GM12891 (cell line): ENCODE measurements around the gene COMMD1.

Source experiments
- DNase-seq: peaks from one replicate; pipeline ENCODE4 v3.0.0; 2011; ENCODE audit warnings: low spot score; ENCODE audit not compliant: insufficient read length
- FAIRE-seq: peaks from 2 replicates; lab custom pipeline; 2011; peaks lifted over from hg19 to GRCh38; lab: Jason Lieb, UNC
- PAX5 ChIP-seq: IDR thresholded peaks from 2 replicates; pipeline ENCODE4 v1.6.1; 2011; ENCODE audit warnings: low read length, moderate library complexity, mild to moderate bottlenecking; ENCODE audit not compliant: insufficient read depth, severe bottlenecking
- POLR2A ChIP-seq: IDR thresholded peaks from 2 replicates; pipeline ENCODE4 v1.6.1; 2011; ENCODE audit warnings: low read depth, low read length, control low read depth
- POLR2AphosphoS5 ChIP-seq: IDR thresholded peaks from 2 replicates; pipeline ENCODE4 v1.6.1; 2011; ENCODE audit warnings: low read depth, low read length, control low read depth
- POU2F2 ChIP-seq: IDR thresholded peaks from 2 replicates; pipeline ENCODE4 v1.6.1; 2011; ENCODE audit warnings: low read depth, mild to moderate bottlenecking, control low read depth, low read length, moderate library complexity
- SPI1 ChIP-seq: IDR thresholded peaks from 2 replicates; pipeline ENCODE4 v1.6.1; 2011; ENCODE audit warnings: low read depth, low read length, control low read depth
- TAF1 ChIP-seq: IDR thresholded peaks from 2 replicates; pipeline ENCODE4 v1.6.1; 2011; ENCODE audit warnings: low read depth, low read length, control low read depth

Gene COMMD1

DNA sequence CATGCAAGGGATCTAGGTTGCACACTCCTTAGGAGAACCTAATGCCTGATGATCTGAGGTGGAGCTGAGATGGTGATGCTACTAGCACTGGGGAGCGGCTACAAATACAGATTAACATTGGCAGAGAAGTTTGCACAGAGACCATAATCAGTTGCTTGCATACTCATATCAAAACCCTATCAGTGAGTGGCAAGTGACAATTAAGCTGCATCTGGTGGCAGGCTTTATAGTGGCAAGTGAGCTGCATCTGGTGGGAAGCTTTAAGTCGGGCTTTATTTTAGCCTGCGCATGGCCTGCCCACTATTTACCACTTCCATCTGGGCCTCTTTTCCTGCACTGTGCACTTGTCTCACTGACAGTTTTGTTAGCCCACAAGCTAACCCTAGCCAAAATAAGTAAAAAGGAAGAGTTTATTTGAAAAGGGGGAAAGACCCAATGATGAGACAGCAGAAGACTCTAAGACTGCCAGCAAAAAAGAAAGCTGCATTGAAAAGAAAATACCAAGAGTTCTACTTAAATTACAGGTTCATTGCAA, 149.5 kb downstream of the COMMD1 start:
- FAIRE-seq (peak; percentile 54), DNase-seq (no peak)
- TF ChIP-seq POLR2AphosphoS5 (no peak), SPI1 (no peak), TAF1 (no peak), PAX5 (no peak), POU2F2 (no peak), POLR2A (no peak)

DNA sequence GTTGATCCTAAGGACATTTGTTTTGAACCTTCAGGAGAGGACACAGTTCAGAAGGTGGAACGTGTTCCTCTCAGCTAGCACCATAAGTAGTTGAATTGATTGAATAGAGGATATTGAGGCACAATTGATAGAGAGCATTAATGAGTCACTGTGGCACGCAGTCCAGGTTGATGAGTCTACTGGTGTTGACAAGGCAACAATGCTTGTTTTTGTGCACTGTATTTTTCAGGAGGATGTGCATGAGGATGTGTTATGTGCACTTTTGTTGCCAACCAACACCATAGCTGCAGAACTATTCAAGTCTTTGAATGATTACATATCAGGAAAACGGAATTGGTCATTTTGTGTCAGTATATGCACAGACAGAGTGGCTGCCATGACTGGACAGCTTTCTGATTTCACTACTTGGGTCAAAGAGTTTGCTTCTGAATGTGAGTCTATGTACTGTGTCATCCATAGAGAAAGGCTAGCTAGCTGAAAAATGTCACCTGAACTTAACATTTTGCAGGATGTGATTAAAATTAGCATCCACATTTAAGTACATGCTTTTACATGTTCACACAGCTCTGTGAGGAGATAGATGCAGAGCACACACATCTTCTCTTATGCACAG, 150.4 kb downstream of the COMMD1 start:
- TF ChIP-seq TAF1 (no peak), SPI1 (no peak), PAX5 (no peak), POLR2A (no peak), POU2F2 (no peak), POLR2AphosphoS5 (no peak)
- FAIRE-seq (peak; percentile 79), DNase-seq (no peak)

DNA sequence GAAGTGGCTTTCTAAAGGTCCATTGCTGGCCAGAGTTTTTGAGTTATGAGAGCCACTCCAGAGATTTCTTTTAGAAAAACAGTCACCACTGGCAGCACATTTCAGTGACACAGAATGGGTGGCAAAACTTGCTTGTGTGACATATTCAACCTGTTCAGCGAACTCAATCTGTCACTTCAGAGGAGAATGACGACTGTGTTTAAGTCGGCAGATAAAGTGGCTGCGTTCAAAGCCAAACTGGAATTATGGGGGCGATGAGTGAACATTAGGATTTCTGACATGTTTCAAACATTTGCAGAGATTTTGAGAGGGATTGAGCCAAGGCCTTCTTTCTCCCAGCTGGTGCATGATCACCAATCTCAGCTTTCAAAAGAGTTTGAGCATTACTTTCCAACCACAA, 150.9 kb downstream of the COMMD1 start:
- FAIRE-seq (peak; percentile 16), DNase-seq (no peak)
- TF ChIP-seq TAF1 (no peak), POLR2AphosphoS5 (no peak), POLR2A (no peak), PAX5 (no peak), POU2F2 (no peak), SPI1 (no peak)

DNA sequence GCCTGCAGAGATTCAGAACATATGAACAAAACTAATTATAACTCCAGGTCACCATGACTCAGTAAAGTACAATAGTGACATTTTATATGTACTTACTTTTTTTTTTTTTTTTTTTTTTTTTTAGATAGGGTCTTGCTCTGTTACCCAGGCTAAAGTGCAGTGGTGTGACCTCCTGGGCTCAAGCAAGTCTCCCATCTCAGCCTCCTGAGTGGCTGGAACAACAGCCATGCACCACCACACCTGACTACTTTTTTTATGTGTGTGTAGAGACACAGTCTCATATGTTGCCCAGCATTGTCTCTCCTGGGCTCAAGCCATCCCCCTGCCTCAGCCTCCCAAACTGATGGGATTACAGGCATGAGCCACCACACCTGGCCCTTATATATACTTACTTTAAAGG, 159.8 kb downstream of the COMMD1 start:
- no peak for TF ChIP-seq POLR2A
- TF ChIP-seq POU2F2: no peak
- TF ChIP-seq PAX5: no peak
- TF ChIP-seq TAF1: no peak
- TF ChIP-seq POLR2AphosphoS5: no peak
- no peak for TF ChIP-seq SPI1
- no peak for DNase-seq
- FAIRE-seq: peak; percentile 20

DNA sequence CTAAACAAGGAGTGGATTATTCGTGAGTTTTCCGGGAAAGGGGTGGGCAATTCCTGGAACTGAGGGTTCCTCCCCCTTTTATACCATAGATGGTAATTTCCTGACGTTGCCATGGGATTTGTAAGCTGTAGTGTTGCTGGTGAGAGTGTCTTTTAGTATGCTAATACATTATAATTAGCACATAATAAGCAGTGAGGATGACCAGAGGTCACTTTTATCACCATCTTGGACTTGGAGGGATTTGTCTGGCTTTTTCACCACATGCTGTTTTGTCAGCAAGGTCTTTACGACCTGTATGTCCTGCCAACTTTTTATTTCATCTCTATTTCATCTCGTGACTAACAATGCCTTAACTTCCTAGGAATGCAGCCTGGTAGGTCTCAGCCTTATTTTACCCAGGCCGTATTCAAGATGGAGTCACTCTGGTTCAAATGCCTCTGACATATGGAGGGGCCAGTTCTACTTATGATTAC, 165.7 kb downstream of the COMMD1 start:
- no peak for TF ChIP-seq POLR2A
- TF ChIP-seq POU2F2: no peak
- no peak for TF ChIP-seq TAF1
- no peak for TF ChIP-seq SPI1
- TF ChIP-seq POLR2AphosphoS5: no peak
- TF ChIP-seq PAX5: no peak
- DNase-seq (no peak), FAIRE-seq (no peak)

DNA sequence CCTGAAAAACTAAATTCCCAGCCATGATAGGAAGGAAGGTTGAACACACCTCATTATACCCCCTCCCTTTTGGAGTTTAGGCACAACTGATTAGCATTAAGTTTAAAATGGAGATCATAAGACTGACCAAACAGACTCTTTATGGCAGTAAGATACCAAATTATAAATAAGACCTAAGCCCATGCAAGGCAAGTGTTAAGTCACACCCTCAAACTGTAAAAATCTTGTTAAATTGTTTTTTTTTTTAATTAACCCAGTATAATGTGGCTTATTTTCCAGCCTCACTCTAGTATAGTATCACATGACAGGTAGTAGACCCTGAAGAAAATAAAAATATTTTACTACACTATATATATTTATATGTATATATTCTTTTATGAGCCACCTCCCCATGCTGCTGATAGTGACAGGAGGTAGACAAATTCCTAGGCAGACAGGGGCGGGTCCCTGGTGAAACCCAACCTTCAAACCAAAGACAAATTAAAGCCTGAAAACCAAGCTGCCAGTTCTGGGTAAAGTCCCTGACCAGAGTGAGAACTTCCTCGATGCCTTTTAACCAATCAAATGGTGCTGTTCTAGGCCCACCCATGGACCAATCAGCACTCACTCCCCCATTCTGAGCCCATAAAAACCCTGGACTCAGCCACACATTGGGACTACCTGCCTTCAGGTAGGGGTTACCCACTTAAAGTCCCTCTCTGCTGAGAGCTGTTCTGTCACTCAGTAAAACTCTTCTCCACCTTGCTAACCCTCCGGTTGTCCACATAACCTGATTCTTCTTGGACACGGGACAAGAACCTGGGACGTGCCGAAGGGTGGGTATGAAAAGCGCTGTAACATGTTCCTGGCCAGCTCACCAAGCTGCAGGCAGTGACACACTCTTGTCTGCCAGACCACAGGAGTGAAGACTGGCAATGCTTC, 166.5 kb downstream of the COMMD1 start:
- TF ChIP-seq POU2F2 (no peak), POLR2AphosphoS5 (no peak), TAF1 (no peak), PAX5 (no peak)
- FAIRE-seq (no peak), DNase-seq (no peak)

DNA sequence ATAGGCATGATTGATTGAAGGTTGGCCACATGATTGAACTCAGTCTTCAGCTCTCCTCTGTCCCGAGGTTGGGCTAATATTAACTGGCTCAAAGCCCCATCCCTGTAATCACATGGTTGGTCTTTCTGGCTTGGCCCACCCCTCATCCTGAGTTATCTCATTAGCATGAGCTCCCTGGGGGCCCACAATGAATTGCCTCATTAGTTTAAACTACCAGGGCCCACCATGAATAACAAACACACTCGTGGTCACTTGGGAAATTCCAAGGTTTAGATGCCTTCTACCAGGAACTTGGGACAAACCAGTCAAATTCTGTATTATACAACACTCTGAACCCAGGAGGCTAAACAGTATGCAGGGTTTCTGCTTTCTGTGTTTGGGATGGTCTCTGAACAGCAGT, 168.8 kb downstream of the COMMD1 start:
- DNase-seq: no peak
- peak; percentile 38 for FAIRE-seq
- no peak for TF ChIP-seq TAF1
- TF ChIP-seq PAX5: no peak
- no peak for TF ChIP-seq POLR2AphosphoS5
- TF ChIP-seq POU2F2: no peak
- TF ChIP-seq SPI1: no peak
- TF ChIP-seq POLR2A: no peak

DNA sequence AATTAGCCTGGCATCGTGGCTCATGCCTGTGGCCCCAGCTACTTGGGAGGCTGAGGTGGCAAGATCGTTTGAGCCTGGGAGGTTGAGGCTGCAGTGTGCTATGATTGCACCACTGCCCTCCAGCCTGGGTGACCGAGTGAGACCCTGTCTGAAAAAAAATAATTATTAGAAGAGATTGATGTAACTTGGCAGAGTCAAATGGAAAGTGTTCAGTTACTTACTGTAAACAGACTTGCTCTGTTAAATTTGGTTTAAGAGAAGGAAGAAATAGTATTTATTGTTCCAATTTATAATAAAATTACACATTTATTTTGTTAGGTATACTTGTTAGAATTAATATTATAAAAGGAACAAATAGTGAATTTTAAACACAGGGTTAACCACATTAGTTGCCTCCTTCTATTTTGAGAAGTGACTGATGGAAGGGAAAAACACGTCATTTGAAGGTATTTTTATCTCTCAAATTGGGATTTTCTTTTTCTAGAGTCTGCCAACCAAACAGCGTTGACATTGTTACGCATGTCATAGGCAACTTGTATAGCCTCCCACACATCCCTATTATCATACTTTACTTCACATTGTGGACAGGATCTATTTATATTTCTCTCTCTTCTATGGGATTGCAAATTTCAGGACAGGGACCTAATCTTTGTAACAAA, 171.6 kb downstream of the COMMD1 start:
- DNase-seq (no peak), FAIRE-seq (no peak)
- no peak for TF ChIP-seq POU2F2
- no peak for TF ChIP-seq POLR2AphosphoS5
- no peak for TF ChIP-seq SPI1
- TF ChIP-seq TAF1: no peak

DNA sequence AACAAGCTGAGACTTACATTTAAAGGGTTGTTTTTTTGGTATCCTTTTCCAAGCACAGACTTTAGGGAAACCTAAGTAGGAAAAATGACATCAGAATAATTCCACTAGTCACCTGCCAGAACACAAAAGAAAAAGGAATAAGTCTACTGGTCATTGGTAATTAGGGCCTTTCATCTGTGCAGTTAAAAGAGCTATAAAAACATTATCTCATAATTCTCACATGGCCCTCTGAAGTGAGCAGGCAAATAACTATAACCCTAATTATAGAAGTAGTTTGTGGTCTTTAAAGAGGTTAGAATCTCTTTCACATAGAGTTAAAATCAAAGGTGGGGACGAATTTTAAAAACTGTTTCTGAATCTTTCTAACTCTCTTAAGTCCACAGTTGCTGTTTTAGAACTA, 179.3 kb downstream of the COMMD1 start:
- DNase-seq: no peak
- no peak for TF ChIP-seq PAX5
- TF ChIP-seq POU2F2: no peak
- no peak for TF ChIP-seq SPI1
- TF ChIP-seq POLR2AphosphoS5: no peak
- no peak for TF ChIP-seq TAF1
- TF ChIP-seq POLR2A: no peak

More for the DNA sequence above, 179.3 kb downstream of the COMMD1 start:
- FAIRE-seq: no peak
